ENCODE data around the gene TPBGL. TPM values are rescaled to one million over a fixed set of nuclear protein-coding genes. Genes with fewer than 3 reads are reported as not detected.

Gene TPBGL
- total RNA-seq, 1 donor from 2014 or later: 0.20 TPM

DNA sequence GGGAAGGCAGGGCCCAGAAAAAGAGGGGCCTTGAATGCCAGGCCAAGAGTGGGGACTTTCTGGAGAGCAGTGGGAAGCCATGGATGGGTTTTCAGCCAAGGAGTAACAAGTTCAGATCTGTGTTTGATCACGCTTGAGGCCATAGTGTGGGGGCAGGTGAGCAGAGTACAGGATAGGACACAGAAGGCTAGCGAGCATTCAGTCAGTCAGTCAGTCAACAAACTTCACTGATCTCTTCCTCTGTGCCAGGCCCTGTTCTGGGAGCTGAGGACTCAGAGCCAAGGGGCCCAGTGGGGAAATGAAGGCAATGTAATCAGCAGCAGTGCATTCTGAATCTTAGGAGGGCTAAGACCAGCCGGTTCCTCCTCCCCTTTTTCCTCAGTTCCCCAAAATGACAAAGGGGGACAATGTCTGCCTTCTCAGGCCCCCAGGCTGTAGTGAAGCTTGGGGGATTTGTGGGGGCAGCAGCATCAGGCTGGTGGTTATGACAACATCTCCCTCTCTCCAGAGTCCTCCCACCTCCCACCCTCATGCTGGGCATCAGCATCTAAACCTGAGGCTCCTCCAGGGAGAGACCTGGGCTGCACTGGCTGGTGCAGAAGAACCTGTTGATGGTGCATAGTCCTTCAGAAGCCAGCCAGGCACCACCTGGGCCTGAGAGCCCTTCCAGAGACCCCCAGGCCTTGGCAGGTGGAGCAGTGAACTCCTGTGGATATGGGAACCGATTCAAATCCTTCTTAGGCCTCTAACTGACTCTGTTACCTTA, 42.9 kb upstream of the TPBGL start:
- FAIRE-seq (no peak), DNase-seq (ENCODE audit: low read depth) (no peak)
- Histone ChIP-seq H3K4me2 (ENCODE audit: low read length) (no peak overlapping the region), H3K9ac (ENCODE audit: low read length) (no peak overlapping the region), H2AFZ (ENCODE audit: low read depth, low read length) (no peak overlapping the region), H3K27ac (ENCODE audit: low read depth, low read length) (no peak overlapping the region), H3K4me3 (ENCODE audit: insufficient read depth, low read depth, low read length) (no peak overlapping the region), H3K4me1 (ENCODE audit: insufficient read depth, low read length) (no peaks in the 10 kb centered on the region), H3K27me3 (ENCODE audit: insufficient read depth, low read length) (peaks cover 18% of the 10 kb centered on the region), H3K36me3 (ENCODE audit: insufficient read depth, low read length) (no peaks in the 10 kb centered on the region), H3K79me2 (ENCODE audit: insufficient read depth, low read length) (no peaks in the 10 kb centered on the region), H4K20me1 (ENCODE audit: insufficient read depth, low read length) (no peaks in the 10 kb centered on the region), H3K9me3 (ENCODE audit: insufficient read depth, low read depth, low read length) (no peaks in the 10 kb centered on the region)
- Mint-ChIP-seq H3K4me3 (ENCODE audit: unreplicated experiment) (no peak overlapping the region), H3K4me1 (ENCODE audit: low read depth, unreplicated experiment) (no peaks in the 10 kb centered on the region), H3K27ac (ENCODE audit: unreplicated experiment) (no peak overlapping the region), H3K9me3 (ENCODE audit: unreplicated experiment) (peaks cover 2% of the 10 kb centered on the region), H3K27me3 (ENCODE audit: low read depth, unreplicated experiment) (peaks cover 80% of the 10 kb centered on the region), H3K36me3 (ENCODE audit: low read depth, unreplicated experiment) (peaks cover 5% of the 10 kb centered on the region)
- no peak for TF ChIP-seq EZH2 (IDR thresholded peaks at IDR 0.05; ENCODE audit: insufficient read depth, low read length)
- TF ChIP-seq, protein P1, sequence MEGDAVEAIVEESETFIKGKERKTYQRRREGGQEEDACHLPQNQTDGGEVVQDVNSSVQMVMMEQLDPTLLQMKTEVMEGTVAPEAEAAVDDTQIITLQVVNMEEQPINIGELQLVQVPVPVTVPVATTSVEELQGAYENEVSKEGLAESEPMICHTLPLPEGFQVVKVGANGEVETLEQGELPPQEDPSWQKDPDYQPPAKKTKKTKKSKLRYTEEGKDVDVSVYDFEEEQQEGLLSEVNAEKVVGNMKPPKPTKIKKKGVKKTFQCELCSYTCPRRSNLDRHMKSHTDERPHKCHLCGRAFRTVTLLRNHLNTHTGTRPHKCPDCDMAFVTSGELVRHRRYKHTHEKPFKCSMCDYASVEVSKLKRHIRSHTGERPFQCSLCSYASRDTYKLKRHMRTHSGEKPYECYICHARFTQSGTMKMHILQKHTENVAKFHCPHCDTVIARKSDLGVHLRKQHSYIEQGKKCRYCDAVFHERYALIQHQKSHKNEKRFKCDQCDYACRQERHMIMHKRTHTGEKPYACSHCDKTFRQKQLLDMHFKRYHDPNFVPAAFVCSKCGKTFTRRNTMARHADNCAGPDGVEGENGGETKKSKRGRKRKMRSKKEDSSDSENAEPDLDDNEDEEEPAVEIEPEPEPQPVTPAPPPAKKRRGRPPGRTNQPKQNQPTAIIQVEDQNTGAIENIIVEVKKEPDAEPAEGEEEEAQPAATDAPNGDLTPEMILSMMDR (IDR thresholded peaks at IDR 0.05; ENCODE audit: insufficient read depth, low read depth, low read length): no peak

DNA sequence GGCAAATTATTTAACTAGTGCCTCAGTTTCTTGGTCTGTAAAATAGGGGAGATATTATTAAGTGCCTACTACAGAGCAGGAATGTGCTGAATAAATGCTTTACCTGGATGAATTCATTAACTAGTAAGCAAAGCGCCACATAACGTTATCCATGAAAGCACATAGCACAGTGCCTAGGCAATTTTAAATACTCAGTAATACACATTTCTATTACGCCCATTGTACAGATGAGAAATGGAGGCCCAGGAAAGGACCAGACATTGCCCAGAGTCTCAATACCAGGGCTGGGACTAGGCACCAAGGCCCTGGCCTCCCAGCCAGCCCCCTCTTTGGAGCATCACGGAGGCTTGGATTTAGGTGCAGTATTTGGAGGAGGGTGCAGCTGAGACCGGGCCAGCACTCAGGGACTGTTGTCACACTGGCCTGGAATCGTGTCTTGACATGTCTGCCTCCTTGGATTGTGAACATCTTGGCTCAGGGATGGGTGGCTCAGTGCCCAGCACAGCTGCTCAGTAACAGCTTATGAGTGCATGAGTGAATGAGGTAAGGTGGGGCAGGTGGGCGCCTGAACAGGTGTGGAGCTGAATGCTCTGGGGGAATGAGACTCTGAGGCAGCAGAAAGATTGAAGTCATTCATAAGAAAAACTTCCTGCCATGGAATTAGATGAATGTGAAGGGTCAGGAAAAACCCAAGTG, 42.1 kb upstream of the TPBGL start:
- Histone ChIP-seq H3K9ac (ENCODE audit: low read length) (no peak overlapping the region), H3K4me1 (ENCODE audit: insufficient read depth, low read length) (no peaks in the 10 kb centered on the region), H3K4me2 (ENCODE audit: low read length) (no peak overlapping the region), H3K9me3 (ENCODE audit: insufficient read depth, low read depth, low read length) (no peaks in the 10 kb centered on the region), H3K4me3 (ENCODE audit: insufficient read depth, low read depth, low read length) (no peak overlapping the region), H2AFZ (ENCODE audit: low read depth, low read length) (no peak overlapping the region), H3K27ac (ENCODE audit: low read depth, low read length) (no peak overlapping the region), H3K79me2 (ENCODE audit: insufficient read depth, low read length) (no peaks in the 10 kb centered on the region), H3K27me3 (ENCODE audit: insufficient read depth, low read length) (peaks cover 18% of the 10 kb centered on the region), H3K36me3 (ENCODE audit: insufficient read depth, low read length) (no peaks in the 10 kb centered on the region), H4K20me1 (ENCODE audit: insufficient read depth, low read length) (no peaks in the 10 kb centered on the region)
- no peaks in the 10 kb centered on the region for H3K4me1 Mint-ChIP-seq (ENCODE audit: low read depth, unreplicated experiment)
- DNase-seq (ENCODE audit: low read depth): no peak
- peaks cover 5% of the 10 kb centered on the region for H3K36me3 Mint-ChIP-seq (ENCODE audit: low read depth, unreplicated experiment)
- H3K27me3 Mint-ChIP-seq (ENCODE audit: low read depth, unreplicated experiment): peaks cover 79% of the 10 kb centered on the region
- peaks cover 2% of the 10 kb centered on the region for H3K9me3 Mint-ChIP-seq (ENCODE audit: unreplicated experiment)
- FAIRE-seq: no peak
- no peak overlapping the region for H3K27ac Mint-ChIP-seq (ENCODE audit: unreplicated experiment)
- TF ChIP-seq, protein P1 (IDR thresholded peaks at IDR 0.05; ENCODE audit: insufficient read depth, low read depth, low read length): no peak
- TF ChIP-seq EZH2 (IDR thresholded peaks at IDR 0.05; ENCODE audit: insufficient read depth, low read length): no peak
- no peak overlapping the region for H3K4me3 Mint-ChIP-seq (ENCODE audit: unreplicated experiment)

All from astrocyte (in vitro differentiated cells and primary cell).